GM12874 (cell line): ENCODE data around the gene ZNF710.

Experiments
- CTCF ChIP-seq: IDR thresholded peaks from 2 replicates; pipeline ENCODE4 v1.5.1; 2011; ENCODE audit warnings: low read depth, mild to moderate bottlenecking, control low read depth, low read length, moderate library complexity; ENCODE audit not compliant: insufficient read depth

The ZNF710 gene

DNA sequence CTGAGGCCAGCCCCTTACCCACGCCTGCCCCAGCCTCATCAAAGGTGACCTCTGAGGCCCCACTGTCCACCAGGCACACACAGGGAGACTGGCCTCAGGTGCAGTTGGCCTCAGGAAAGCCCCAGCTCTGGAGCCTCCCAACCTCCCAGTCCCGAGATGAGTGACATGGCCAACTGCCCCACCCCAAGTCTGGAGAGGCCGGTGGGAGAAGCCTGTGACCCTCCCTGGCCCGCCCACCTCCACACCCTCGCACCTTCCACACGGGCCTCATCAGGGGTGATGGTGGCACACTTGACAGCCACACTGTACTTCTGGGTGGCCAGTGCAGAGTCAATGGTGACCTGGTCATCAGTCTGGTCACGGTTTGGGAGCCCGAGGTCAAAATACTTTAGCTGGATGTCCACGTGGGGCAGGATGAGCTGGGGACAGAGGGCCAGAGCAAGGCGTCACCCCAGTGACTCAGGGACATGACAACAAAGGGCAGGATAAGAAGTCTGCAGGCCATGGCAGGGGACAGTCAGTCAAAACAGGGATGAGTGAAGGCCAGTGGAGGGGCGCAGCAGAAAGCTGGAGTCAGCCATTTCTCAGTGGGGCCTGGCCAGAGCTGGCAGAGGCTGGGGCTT, 89.2 kb downstream of the ZNF710 start:
- no peak for TF ChIP-seq CTCF

GRCh38 chr15:90091156-90091931, 90.2 kb downstream of the ZNF710 start:
- TF ChIP-seq CTCF = no peak

DNA sequence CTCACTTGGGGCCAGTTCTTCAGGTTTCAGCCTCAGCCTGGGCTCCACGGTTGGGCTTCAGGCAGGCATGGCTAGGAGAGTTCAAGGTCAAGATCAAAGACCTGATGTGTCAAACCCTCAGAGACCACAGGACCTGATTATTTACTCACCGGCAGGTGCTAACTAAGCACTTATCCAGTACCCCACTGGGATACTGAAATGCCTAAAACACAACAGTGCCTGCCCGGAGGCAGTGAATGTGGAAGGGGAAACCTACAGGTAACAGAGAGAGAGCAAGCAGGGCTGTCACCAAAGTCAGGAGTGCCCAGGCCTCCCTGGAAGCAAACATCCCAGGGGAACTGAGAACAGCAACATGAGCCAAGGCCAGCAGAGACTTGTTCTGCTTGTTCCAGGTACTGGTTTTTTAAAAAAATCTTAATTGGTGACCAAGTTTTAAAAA, 94.4 kb downstream of the ZNF710 start:
- TF ChIP-seq CTCF = no peak

GRCh38 chr15:90097475-90097874, 96.4 kb downstream of the ZNF710 start:
- TF ChIP-seq CTCF = no peak

DNA sequence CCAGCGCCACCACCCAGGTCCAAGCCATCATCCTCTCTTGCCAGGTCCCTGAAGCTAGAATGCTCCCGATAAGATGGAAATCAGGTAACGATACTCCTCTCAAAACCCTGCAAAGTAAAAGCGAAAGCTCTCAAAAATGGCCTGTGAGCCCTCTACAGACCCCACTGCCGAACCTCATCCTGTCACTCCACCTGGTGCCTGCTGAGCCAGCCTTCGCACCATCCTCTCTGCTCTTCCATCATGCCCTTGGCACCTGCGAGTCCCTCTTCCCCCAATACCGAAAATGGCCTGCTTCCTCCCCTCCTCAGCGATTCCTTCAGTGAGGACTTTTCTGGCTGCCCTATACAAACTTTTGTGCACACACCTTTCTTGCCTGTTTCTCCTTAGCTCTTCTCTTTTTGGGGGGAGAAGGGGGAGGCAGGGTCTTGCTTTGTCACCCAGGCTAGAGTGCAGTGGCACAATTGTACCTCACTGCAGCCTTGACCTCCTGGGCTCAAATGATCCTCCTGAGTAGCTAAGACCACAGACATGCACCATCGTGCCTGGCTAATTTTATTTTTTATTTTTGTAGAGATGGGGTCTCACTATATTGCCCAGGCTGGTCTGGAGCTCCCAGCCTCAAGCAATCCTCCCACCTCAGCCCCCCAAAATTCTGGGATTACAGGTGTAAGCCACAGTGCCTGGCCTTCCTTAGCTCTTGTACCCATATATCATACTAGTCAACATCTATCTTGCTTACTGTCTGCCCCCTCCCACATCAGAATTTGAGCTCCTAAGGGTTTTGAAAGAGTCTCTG, 98.1 kb downstream of the ZNF710 start:
- TF ChIP-seq CTCF = no peak

DNA sequence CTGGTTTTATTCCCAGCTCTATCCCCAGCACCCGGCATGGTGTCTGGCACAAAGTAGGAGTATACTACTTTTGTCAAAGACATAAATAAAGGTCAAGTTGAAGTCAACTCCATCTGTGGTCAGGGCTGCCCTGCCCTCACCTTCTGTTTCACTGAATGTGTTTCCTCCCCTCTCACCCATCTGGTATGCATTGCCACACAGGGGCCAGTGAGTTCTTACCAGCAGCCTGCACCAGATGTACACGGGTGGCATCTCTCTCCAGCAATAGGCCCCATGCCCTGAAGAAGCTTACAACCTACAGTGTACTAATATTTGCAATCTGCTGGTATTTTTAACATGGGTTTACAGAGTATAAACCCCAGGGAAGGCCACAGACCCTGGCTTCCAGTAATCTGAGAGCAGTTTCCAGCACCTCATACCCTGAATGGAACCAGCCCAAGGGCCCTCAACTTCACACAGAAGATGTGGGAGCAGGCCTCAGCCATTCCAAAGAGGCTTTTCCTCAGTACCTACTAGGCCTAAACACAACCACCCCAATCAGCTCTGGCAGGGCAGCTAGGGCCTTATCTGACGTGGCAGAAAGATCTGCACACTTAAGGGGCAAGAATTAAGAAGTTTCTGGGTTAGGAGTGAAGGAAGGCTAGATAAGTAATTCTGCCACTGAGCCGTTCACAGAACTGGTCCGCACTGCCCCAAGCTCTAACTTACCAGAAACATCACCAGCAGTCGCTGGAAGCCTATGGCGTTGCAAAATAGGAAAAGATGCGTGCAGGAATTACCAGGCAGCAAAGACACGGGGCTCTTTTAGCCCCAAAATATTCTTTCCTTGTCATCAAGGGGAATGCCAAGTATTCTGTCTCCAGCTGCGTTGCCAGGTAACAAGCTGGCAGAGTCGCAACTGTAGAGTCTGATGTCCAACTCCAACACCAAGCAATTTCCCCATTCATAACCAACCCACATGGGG, 99.0 kb downstream of the ZNF710 start:
- TF ChIP-seq CTCF = no peak
